Panc1 (cell line): Measurements from ENCODE around the gene ANTXR1.

Experiments used
- CTCF ChIP-seq: fragments of 450-650 bp; IDR thresholded peaks from 2 replicates; pipeline ENCODE4 v1.5.1; 2017; ENCODE audit warnings: mild to moderate bottlenecking
- POLR2AphosphoS5 ChIP-seq: IDR thresholded peaks from 2 replicates; pipeline ENCODE4 v1.6.1; 2012; ENCODE audit warnings: mild to moderate bottlenecking, low read depth, low read length, moderate library complexity
- SIN3A ChIP-seq: IDR thresholded peaks from 2 replicates; pipeline ENCODE4 v1.6.1; 2012; ENCODE audit warnings: low read depth, mild to moderate bottlenecking, low read length, moderate library complexity, borderline replicate concordance; ENCODE audit not compliant: insufficient read depth
- TCF7L2 ChIP-seq: IDR thresholded peaks from 2 replicates; pipeline ENCODE4 v1.6.1; 2011; ENCODE audit warnings: mild to moderate bottlenecking, low read depth, low read length, inconsistent platforms

DNA sequence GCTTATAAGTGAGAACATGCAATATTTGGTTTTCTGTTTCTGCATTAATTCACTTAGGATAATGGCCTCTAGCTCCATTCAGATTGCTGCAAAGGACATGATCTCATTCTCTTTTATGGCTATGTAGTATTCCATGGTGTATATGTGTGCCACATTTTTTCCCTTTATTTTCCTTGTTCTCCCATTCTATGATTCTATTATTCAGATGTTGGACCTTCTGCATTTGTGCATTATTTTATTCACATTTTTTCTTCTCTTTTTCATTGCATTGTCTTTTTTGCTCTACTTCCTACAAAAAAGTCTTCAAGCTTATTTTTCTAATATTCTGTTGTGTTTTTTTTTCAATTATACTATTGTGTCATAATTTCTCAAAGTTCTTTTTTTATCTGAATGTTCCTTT is 11.1 kb upstream of the ANTXR1 start:
- TF ChIP-seq CTCF = no peak
- no peak for TF ChIP-seq POLR2AphosphoS5
- TF ChIP-seq SIN3A = no peak
- no peak for TF ChIP-seq TCF7L2
